K562 (cell line): ENCODE results near the gene PALM3. TPM values are rescaled to one million over a fixed set of nuclear protein-coding genes. Genes with fewer than 3 reads are reported as not detected.

Experiments used
- ATAC-seq: fragments of 200-7000 bp; cut with Tn5 transposase; 3 replicates; pipeline ENCODE4 v1.9.1; 2020; ENCODE audit warnings: moderate library complexity
- BruUV-seq: library from RNA; stranded (reverse); fragments of 400-500 nt; replicated peaks from 2 replicates; lab custom pipeline; 2021; lab: Mats Ljungman, UMichigan
- CTCF ChIA-PET: fragments of 300-600 bp; formaldehyde crosslinking; extraction: SDS; loops from one replicate; lab custom pipeline; 2021; ENCODE audit warnings: low intra/inter-chr PET ratio; lab: Yijun Ruan, JAX
- POLR2A ChIA-PET: fragments of 300-600, 350-650 bp; sonication (Branson Sonifier 250); formaldehyde crosslinking; extraction: SDS; loops from one replicate; lab custom pipeline; 2021; ENCODE audit warnings: antibody characterized with exemption, inconsistent platforms; lab: Yijun Ruan, JAX
- DNase-seq, 4 experiments: peaks; one replicate each; pipeline versions ENCODE4 v3.0.0 to v3.0.0-alpha.2; 2011 to 2018; ENCODE audit warnings: low spot score in 3 of 4, mixed read lengths in 3 of 4; ENCODE audit errors: extremely low read depth in 1 of 4
- FAIRE-seq: peaks from 2 replicates; lab custom pipeline; 2011; peaks lifted over from hg19 to GRCh38; lab: Jason Lieb, UNC
- H2AFZ ChIP-seq: 2 replicates; pipeline ENCODE4 v1.6.0; 2011; ENCODE audit warnings: low read depth, low read length, control low read depth, inconsistent platforms
- H3K27ac ChIP-seq: fragments of 200-600 bp; 3 replicates; pipeline ENCODE4 v1.8.0; 2011; ENCODE audit warnings: low read depth, mild to moderate bottlenecking, control low read depth, inconsistent platforms, low read length, moderate library complexity, mixed read lengths; ENCODE audit errors: extremely low read depth
- H3K27me3 ChIP-seq, 2 experiments: fragments of 300-600 bp in 1 of 2; 2 replicates in 1 of 2; 3 replicates in 1 of 2; pipeline versions ENCODE4 v1.6.0 to v1.8.0; 2011; ENCODE audit warnings: inconsistent platforms in 2 of 2, low read length in 2 of 2, mild to moderate bottlenecking in 1 of 2, mixed read lengths in 1 of 2, moderate library complexity in 1 of 2; ENCODE audit not compliant: control insufficient read depth in 2 of 2, insufficient read depth in 2 of 2
- H3K36me3 ChIP-seq: fragments of 300-600 bp; 3 replicates; pipeline ENCODE4 v1.8.0; 2011; ENCODE audit warnings: mild to moderate bottlenecking, low read length, inconsistent platforms; ENCODE audit not compliant: control insufficient read depth, insufficient read depth
- H3K4me1 ChIP-seq, 2 experiments: fragments of 200-600 bp in 1 of 2; replicated peaks in 1 of 2; 2 replicates in 1 of 2; 3 replicates in 1 of 2; pipeline versions ENCODE4 v1.5.1 to v1.8.0; 2011; ENCODE audit warnings: inconsistent platforms in 2 of 2, low read length in 2 of 2, mild to moderate bottlenecking in 1 of 2, mixed read lengths in 1 of 2, moderate library complexity in 1 of 2; ENCODE audit not compliant: control insufficient read depth in 2 of 2, insufficient read depth in 2 of 2
- H3K4me2 ChIP-seq: 2 replicates; pipeline ENCODE4 v1.6.1; 2011; ENCODE audit warnings: low read length, control low read depth, inconsistent platforms, mixed read lengths; ENCODE audit not compliant: insufficient read depth
- H3K4me3 ChIP-seq: fragments of 200-600 bp; sonication (generic), shearing (Covaris generic); 2 replicates; pipeline ENCODE4 v1.5.1; 2016; ENCODE audit warnings: control low read depth, inconsistent platforms
- H3K79me2 ChIP-seq: fragments of 200-600 bp; 3 replicates; pipeline ENCODE4 v1.8.0; 2011; ENCODE audit warnings: low read length, inconsistent platforms; ENCODE audit not compliant: control insufficient read depth, insufficient read depth
- H3K9ac ChIP-seq, 2 experiments: 2 replicates each; pipeline versions ENCODE4 v1.6.0 to v1.6.1; 2011; ENCODE audit warnings: low read depth in 2 of 2, low read length in 2 of 2, control low read depth in 1 of 2, inconsistent platforms in 1 of 2, mild to moderate bottlenecking in 1 of 2, mixed read lengths in 1 of 2; ENCODE audit not compliant: insufficient read depth in 1 of 2
- H3K9me1 ChIP-seq: one replicate; pipeline ENCODE4 v1.6.0; 2011; ENCODE audit warnings: inconsistent platforms, mild to moderate bottlenecking, low read length, moderate library complexity; ENCODE audit not compliant: control insufficient read depth, insufficient read depth
- H3K9me3 ChIP-seq: replicated peaks from 2 replicates; pipeline ENCODE4 v1.5.1; 2011; ENCODE audit warnings: low read depth, low read length, inconsistent platforms; ENCODE audit not compliant: control insufficient read depth, insufficient read depth
- H4K20me1 ChIP-seq: replicated peaks from 2 replicates; pipeline ENCODE4 v1.6.1; 2011; ENCODE audit warnings: low read length, inconsistent platforms, mixed read lengths; ENCODE audit not compliant: control insufficient read depth, insufficient read depth
- HDAC1 ChIP-seq, 2 experiments: fragments of 450-650 bp; IDR thresholded peaks; 2 replicates each; pipeline ENCODE4 v1.6.1; 2016 to 2017; ENCODE audit warnings: inconsistent platforms in 1 of 2, mild to moderate bottlenecking in 1 of 2, moderate library complexity in 1 of 2
- HMG20A ChIP-seq: fragments of 450-650 bp; formaldehyde crosslinking; conservative IDR thresholded peaks from 2 replicates; pipeline ENCODE4 v1.4.0; 2020; ENCODE audit warnings: mild to moderate bottlenecking, mixed read lengths
- WGBS: fragments of 100-300 bp; shearing (Covaris generic); methylation state at CpG from one replicate; pipeline ENCODE4 v1.1.6; 2016; ENCODE audit warnings: low coverage, mixed read lengths; ENCODE audit not compliant: insufficient coverage; ENCODE audit errors: missing lambda C conversion rate; 5-methylcytosine and 5-hydroxymethylcytosine counted together
- in situ Hi-C: fragments of 300-500 bp; cut with MboI; formaldehyde crosslinking; loops from 4 replicates; pipeline ENCODE4 v1.15.0; 2018; ENCODE audit warnings: inconsistent platforms, mixed read lengths
- intact Hi-C: fragments of 100-400 bp; cut with micrococcal nuclease; formaldehyde crosslinking; loops from 2 replicates; pipeline ENCODE4 v1.14.2; 2022
- polyA plus RNA-seq, 8 experiments: library from polyadenylated mRNA; depleted of rRNA in 4 of 8; stranded (reverse) in 5 of 8; unstranded in 3 of 8; fragments of >200 nt; fragmentation: Nextera tagmentation in 2 of 8; fragmentation: Illumina TruSeq in 1 of 8; extraction: Ambion mirVana in 2 of 8; extraction: Trizol in 1 of 8; gene quantifications; 2 replicates each; pipeline versions ENCODE4 v1.2.1 to v1.2.3, GENCODE V29; 2011 to 2014; ENCODE audit warnings: inconsistent platforms in 1 of 8, missing spikeins in 1 of 8
- total RNA-seq, 7 experiments: library from RNA; depleted of rRNA in 6 of 7; stranded (reverse); fragments of >200 nt in 6 of 7; fragmentation: Illumina TruSeq in 2 of 7; extraction: Trizol in 2 of 7; gene quantifications; 2 replicates each; pipeline versions ENCODE4 v1.2.1 to v1.2.3, GENCODE V29; 2011 to 2021; ENCODE audit warnings: low replicate concordance in 1 of 7
- TF ChIP-seq, protein P1 (sequence below), 2 experiments: fragments of 450-650 bp in 1 of 2; sonication (generic) in 1 of 2; formaldehyde crosslinking in 1 of 2; IDR thresholded peaks; 2 replicates each; pipeline versions ENCODE4 v1.7.1 to v1.9.0; 2016 to 2022; ENCODE audit warnings: inconsistent platforms in 1 of 2, mild to moderate bottlenecking in 1 of 2, missing genetic modification reagents in 1 of 2
- TF ChIP-seq, protein P2 (sequence below): fragments of 450-650 bp; IDR thresholded peaks from 2 replicates; pipeline ENCODE4 v1.6.1; 2016; ENCODE audit warnings: antibody characterized with exemption

Gene PALM3
- total and polyA plus RNA-seq, 9 of the 15 experiments (the other 6 are each of a cell fraction or from before 2014, with no cell fraction given) = 0.07 to 9.3 (median 3.3) TPM

DNA sequence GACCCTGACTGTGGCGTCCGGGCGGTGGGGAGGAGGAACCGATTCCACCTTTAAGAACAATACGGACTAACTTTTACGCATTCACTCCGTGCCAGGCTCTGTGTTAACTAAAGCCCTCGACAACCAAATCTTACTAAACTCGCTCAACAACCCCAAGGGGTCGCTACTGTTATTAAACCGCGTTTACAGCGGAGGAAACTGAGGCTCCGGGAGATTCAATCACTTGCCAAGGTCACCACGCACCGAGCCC, 27.5 kb upstream of the PALM3 start:
- in situ Hi-C loops = no loop called here
- H3K36me3 ChIP-seq = peaks cover 22% of the 10 kb centered on the region; the same call in 2 of the 3 replicates
- peaks cover 11 to 39% of the 10 kb centered on the region in 2 experiments; a peak in 3 of 5 replicates for H3K4me1 ChIP-seq
- H3K27ac ChIP-seq = peak overlapping the region; percentile 59; the same call in 1 of the 3 replicates
- no TSS peak for BruUV-seq
- H3K4me3 ChIP-seq = peak overlapping the region; percentile 63
- peak overlapping the region; percentile 39 to 89; a peak in 3 of 4 replicates for H3K9ac ChIP-seq
- no peaks in the 10 kb centered on the region for H3K27me3 ChIP-seq
- no peak overlapping the region for H2AFZ ChIP-seq
- intact Hi-C loops = no loop called here
- H3K9me3 ChIP-seq = peaks cover 10% of the 10 kb centered on the region
- H3K79me2 ChIP-seq = peaks cover 13% of the 10 kb centered on the region
- DNase-seq (no peak), FAIRE-seq (no peak), ATAC-seq (no peak)
- TF ChIP-seq, protein P1, sequence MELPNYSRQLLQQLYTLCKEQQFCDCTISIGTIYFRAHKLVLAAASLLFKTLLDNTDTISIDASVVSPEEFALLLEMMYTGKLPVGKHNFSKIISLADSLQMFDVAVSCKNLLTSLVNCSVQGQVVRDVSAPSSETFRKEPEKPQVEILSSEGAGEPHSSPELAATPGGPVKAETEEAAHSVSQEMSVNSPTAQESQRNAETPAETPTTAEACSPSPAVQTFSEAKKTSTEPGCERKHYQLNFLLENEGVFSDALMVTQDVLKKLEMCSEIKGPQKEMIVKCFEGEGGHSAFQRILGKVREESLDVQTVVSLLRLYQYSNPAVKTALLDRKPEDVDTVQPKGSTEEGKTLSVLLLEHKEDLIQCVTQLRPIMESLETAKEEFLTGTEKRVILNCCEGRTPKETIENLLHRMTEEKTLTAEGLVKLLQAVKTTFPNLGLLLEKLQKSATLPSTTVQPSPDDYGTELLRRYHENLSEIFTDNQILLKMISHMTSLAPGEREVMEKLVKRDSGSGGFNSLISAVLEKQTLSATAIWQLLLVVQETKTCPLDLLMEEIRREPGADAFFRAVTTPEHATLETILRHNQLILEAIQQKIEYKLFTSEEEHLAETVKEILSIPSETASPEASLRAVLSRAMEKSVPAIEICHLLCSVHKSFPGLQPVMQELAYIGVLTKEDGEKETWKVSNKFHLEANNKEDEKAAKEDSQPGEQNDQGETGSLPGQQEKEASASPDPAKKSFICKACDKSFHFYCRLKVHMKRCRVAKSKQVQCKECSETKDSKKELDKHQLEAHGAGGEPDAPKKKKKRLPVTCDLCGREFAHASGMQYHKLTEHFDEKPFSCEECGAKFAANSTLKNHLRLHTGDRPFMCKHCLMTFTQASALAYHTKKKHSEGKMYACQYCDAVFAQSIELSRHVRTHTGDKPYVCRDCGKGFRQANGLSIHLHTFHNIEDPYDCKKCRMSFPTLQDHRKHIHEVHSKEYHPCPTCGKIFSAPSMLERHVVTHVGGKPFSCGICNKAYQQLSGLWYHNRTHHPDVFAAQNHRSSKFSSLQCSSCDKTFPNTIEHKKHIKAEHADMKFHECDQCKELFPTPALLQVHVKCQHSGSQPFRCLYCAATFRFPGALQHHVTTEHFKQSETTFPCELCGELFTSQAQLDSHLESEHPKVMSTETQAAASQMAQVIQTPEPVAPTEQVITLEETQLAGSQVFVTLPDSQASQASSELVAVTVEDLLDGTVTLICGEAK (IDR thresholded peaks at IDR 0.05) = 0 out of 2 replicates have a peak, but pooled peaks have one; percentile 25
- TF ChIP-seq, protein P1 (CRISPR knock-in tag; IDR thresholded peaks at IDR 0.05) = no peak
- TF ChIP-seq HMG20A (CRISPR knock-in tag) = no peak
- TF ChIP-seq, protein P2, sequence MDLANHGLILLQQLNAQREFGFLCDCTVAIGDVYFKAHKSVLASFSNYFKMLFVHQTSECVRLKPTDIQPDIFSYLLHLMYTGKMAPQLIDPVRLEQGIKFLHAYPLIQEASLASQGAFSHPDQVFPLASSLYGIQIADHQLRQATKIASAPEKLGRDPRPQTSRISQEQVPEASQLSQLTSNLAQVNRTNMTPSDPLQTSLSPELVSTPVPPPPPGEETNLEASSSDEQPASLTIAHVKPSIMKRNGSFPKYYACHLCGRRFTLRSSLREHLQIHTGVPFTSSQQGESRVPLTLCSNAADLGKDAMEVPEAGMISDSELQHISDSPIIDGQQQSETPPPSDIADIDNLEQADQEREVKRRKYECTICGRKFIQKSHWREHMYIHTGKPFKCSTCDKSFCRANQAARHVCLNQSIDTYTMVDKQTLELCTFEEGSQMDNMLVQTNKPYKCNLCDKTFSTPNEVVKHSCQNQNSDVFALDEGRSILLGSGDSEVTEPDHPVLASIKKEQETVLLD = 0 out of 2 replicates have a peak, but pooled peaks have one; percentile 12
- no peak for TF ChIP-seq HDAC1 (IDR thresholded peaks at IDR 0.05)
- POLR2A ChIA-PET = no interaction called here
- WGBS = 17% methylated on average over 14 of the region's 16 CpGs
- H3K9me1 ChIP-seq = no peaks in the 10 kb centered on the region
- CTCF ChIA-PET = interaction anchor here (0.6 to 1.0 kb wide), 3 partner anchors 16 to 210 kb away, joined by 3 to 5 read pairs (median 3); no protein-coding TSS in a partner anchor
- H4K20me1 ChIP-seq = no peaks in the 10 kb centered on the region
- H3K4me2 ChIP-seq = peak overlapping the region; percentile 50
